PC-9 (cell line): ENCODE results near the gene PSD4. TPM values are rescaled to one million over a fixed set of nuclear protein-coding genes. Genes with fewer than 3 reads are reported as not detected.

Source experiments
- BruUV-seq: library from RNA; stranded (reverse); fragments of 400-500 nt; replicated peaks from 2 replicates; lab custom pipeline; 2021; lab: Mats Ljungman, UMichigan
- CTCF ChIA-PET: fragments of 300-600 bp; sonication (Branson Sonifier 250); formaldehyde crosslinking; loops from one replicate; lab custom pipeline; 2022; ENCODE audit warnings: antibody characterized with exemption; lab: Charles Lee
- POLR2A ChIA-PET: fragments of 300-600 bp; sonication (Branson Sonifier 250); formaldehyde crosslinking; loops from one replicate; lab custom pipeline; 2022; ENCODE audit warnings: antibody characterized with exemption; ENCODE audit not compliant: unreplicated experiment; lab: Charles Lee
- DNase-seq, 2 experiments: peaks; one replicate each; pipeline versions ENCODE4 v3.0.0 to v3.0.0-alpha.2; 2015 to 2022; ENCODE audit warnings: mixed read lengths in 1 of 2
- H2AFZ ChIP-seq: fragments of 200-600 bp; sonication (generic); 2 replicates; pipeline ENCODE4 v1.8.1; 2017; ENCODE audit warnings: antibody characterized with exemption
- H3F3A ChIP-seq: fragments of 200-600 bp; sonication (generic); 2 replicates; pipeline ENCODE4 v1.8.1; 2017; ENCODE audit warnings: antibody characterized with exemption, mild to moderate bottlenecking, low read depth; ENCODE audit not compliant: insufficient read depth
- H3K27ac ChIP-seq: fragments of 200-600 bp; sonication (generic); 2 replicates; pipeline ENCODE4 v1.6.1; 2016; ENCODE audit warnings: mixed run types
- H3K27me3 ChIP-seq: fragments of 200-600 bp; sonication (generic); 2 replicates; pipeline ENCODE4 v1.6.1; 2016; ENCODE audit warnings: low read depth, mixed run types; ENCODE audit not compliant: insufficient read depth
- H3K36me3 ChIP-seq: fragments of 200-600 bp; sonication (generic); 2 replicates; pipeline ENCODE4 v1.6.1; 2016; ENCODE audit warnings: low read depth, mixed run types
- H3K4me1 ChIP-seq: fragments of 200-600 bp; sonication (generic); replicated peaks from 2 replicates; pipeline ENCODE4 v1.6.1; 2016; ENCODE audit warnings: mixed run types; ENCODE audit not compliant: insufficient read depth
- H3K4me2 ChIP-seq: fragments of 200-600 bp; sonication (generic); 2 replicates; pipeline ENCODE4 v1.6.1; 2017; ENCODE audit warnings: mixed run types
- H3K4me3 ChIP-seq: fragments of 200-600 bp; sonication (generic); 2 replicates; pipeline ENCODE4 v1.6.1; 2016; ENCODE audit warnings: mixed run types
- H3K79me2 ChIP-seq: fragments of 200-600 bp; sonication (generic); 2 replicates; pipeline ENCODE4 v1.6.1; 2017; ENCODE audit warnings: low read depth, mixed run types
- H3K9me2 ChIP-seq: fragments of 200-600 bp; sonication (generic); 2 replicates; pipeline ENCODE4 v1.8.1; 2017; ENCODE audit warnings: mild to moderate bottlenecking; ENCODE audit not compliant: insufficient read depth
- H3K9me3 ChIP-seq: fragments of 200-600 bp; sonication (generic); 2 replicates; pipeline ENCODE4 v1.8.1; 2016; ENCODE audit warnings: low read depth; ENCODE audit not compliant: insufficient read depth
- H4K20me1 ChIP-seq: fragments of 200-600 bp; sonication (generic); 2 replicates; pipeline ENCODE4 v1.8.1; 2017; ENCODE audit not compliant: insufficient read depth
- CTCF ChIP-seq: fragments of 200-600 bp; sonication (generic); conservative IDR thresholded peaks from 2 replicates; pipeline ENCODE4 v1.6.1; 2017; ENCODE audit warnings: mixed run types, antibody characterized with exemption, mild to moderate bottlenecking, moderate library complexity
- EZH2 ChIP-seq: fragments of 200-600 bp; sonication (generic); IDR thresholded peaks from 2 replicates; pipeline ENCODE4 v1.8.0; 2017; ENCODE audit warnings: antibody characterized with exemption, low read depth
- intact Hi-C: fragments of 100-400 bp; cut with micrococcal nuclease; formaldehyde crosslinking; loops from one replicate; pipeline ENCODE4 v1.10.0; 2022; ENCODE audit not compliant: unreplicated experiment
- total RNA-seq: library from RNA; stranded (reverse); gene quantifications from 2 replicates; pipeline ENCODE4 v1.2.3, GENCODE V29; 2021

The PSD4 gene
- total RNA-seq, 1 experiment from 2014 or later: 29.6 TPM

- H3K4me3 ChIP-seq: no peak overlapping the region
- POLR2A ChIA-PET: no interaction called here
- no peak overlapping the region for H3K4me2 ChIP-seq
- H3F3A ChIP-seq: 0 out of 2 replicates have a peak, but pooled peaks cover 6% of the 10 kb centered on the region
- TF ChIP-seq CTCF (no peak), EZH2 (no peak)
- no peak for DNase-seq
- no peaks in the 10 kb centered on the region for H3K27me3 ChIP-seq
- no peaks in the 10 kb centered on the region for H3K79me2 ChIP-seq
- H3K9me2 ChIP-seq: no peaks in the 10 kb centered on the region
- H2AFZ ChIP-seq: no peak overlapping the region
- H4K20me1 ChIP-seq: no peaks in the 10 kb centered on the region
- H3K27ac ChIP-seq: no peak overlapping the region
- CTCF ChIA-PET: interaction anchor here (0.6 kb wide), 1 partner anchor 25 kb away, joined by 4 read pairs; no protein-coding TSS in a partner anchor
- intact Hi-C loops: no loop called here
- H3K36me3 ChIP-seq: no peaks in the 10 kb centered on the region
- no peaks in the 10 kb centered on the region for H3K9me3 ChIP-seq
- BruUV-seq: no TSS peak
- H3K4me1 ChIP-seq: peaks cover 20% of the 10 kb centered on the region
Measured at GRCh38 chr2:113213061-113213930, 39.5 kb downstream of the PSD4 start.

- 0 out of 2 replicates have a peak, but pooled peaks cover 8% of the 10 kb centered on the region for H3F3A ChIP-seq
- no peaks in the 10 kb centered on the region for H4K20me1 ChIP-seq
- H3K4me2 ChIP-seq: no peak overlapping the region
- H3K4me3 ChIP-seq: no peak overlapping the region
- H3K79me2 ChIP-seq: no peaks in the 10 kb centered on the region
- H2AFZ ChIP-seq: no peak overlapping the region
- H3K9me2 ChIP-seq: no peaks in the 10 kb centered on the region
- POLR2A ChIA-PET: no interaction called here
- peaks cover 20% of the 10 kb centered on the region for H3K4me1 ChIP-seq
- no TSS peak for BruUV-seq
- CTCF ChIA-PET: no interaction called here
- no peaks in the 10 kb centered on the region for H3K27me3 ChIP-seq
- H3K36me3 ChIP-seq: no peaks in the 10 kb centered on the region
- TF ChIP-seq CTCF: no peak
- TF ChIP-seq EZH2: no peak
- no peaks in the 10 kb centered on the region for H3K9me3 ChIP-seq
- H3K27ac ChIP-seq: no peak overlapping the region
- DNase-seq: no peak
- intact Hi-C loops: no loop called here
Measured at GRCh38 chr2:113214141-113214540, 40.4 kb downstream of the PSD4 start.

GRCh38 chr2:113215056-113215455 is 41.3 kb downstream of the PSD4 start:
- Histone ChIP-seq H3K27ac (no peak overlapping the region), H3K36me3 (no peaks in the 10 kb centered on the region), H3K4me3 (no peak overlapping the region), H3K4me1 (peaks cover 20% of the 10 kb centered on the region), H3K9me2 (no peaks in the 10 kb centered on the region), H3F3A (0 out of 2 replicates have a peak, but pooled peaks cover 8% of the 10 kb centered on the region), H3K9me3 (no peaks in the 10 kb centered on the region), H2AFZ (no peak overlapping the region), H3K27me3 (no peaks in the 10 kb centered on the region), H3K4me2 (no peak overlapping the region), H3K79me2 (no peaks in the 10 kb centered on the region), H4K20me1 (no peaks in the 10 kb centered on the region)
- POLR2A ChIA-PET: no interaction called here
- TF ChIP-seq EZH2 (no peak), CTCF (no peak)
- intact Hi-C loops: no loop called here
- no peak for DNase-seq
- CTCF ChIA-PET: no interaction called here
- BruUV-seq: no TSS peak
